CD4-positive, CD25-positive, alpha-beta regulatory T cell (primary cell): ENCODE measurements around the gene TMEM128. TPM values are rescaled to one million over a fixed set of nuclear protein-coding genes. Genes with fewer than 3 reads are reported as not detected.
"Not testable (repeated sequence)": the region's sequence is repeated elsewhere in the genome, so short reads cannot be mapped to it uniquely, and the experiment has no call there.

Source experiments
- ATAC-seq, 2 donors: fragments of 150-1000 bp; cut with Tn5 transposase; one replicate each; pipeline ENCODE4 v1.10.0; 2021; ENCODE audit warnings: low read depth in 2 of 2, moderate number of reproducible peaks in 2 of 2, moderate library complexity in 1 of 2
- DNase-seq, 3 donors: peaks; one replicate each; pipeline versions ENCODE4 v3.0.0 to v3.0.0-alpha.2; 2012 to 2022; ENCODE audit warnings: mixed read lengths in 1 of 3
- H3K27ac ChIP-seq: one replicate; pipeline ENCODE4 v1.7.0; 2013; ENCODE audit warnings: mild to moderate bottlenecking, low read length; ENCODE audit not compliant: insufficient read depth, poor library complexity, severe bottlenecking
- H3K27me3 ChIP-seq: one replicate; pipeline ENCODE4 v1.7.0; 2013; ENCODE audit warnings: low read length; ENCODE audit not compliant: control insufficient read depth, insufficient read depth
- H3K36me3 ChIP-seq: one replicate; pipeline ENCODE4 v1.7.0; 2013; ENCODE audit warnings: mild to moderate bottlenecking, low read length, moderate library complexity; ENCODE audit not compliant: control insufficient read depth, insufficient read depth
- H3K4me1 ChIP-seq: 2 replicates; pipeline ENCODE4 v1.7.0; 2013; ENCODE audit warnings: mild to moderate bottlenecking, low read length; ENCODE audit not compliant: insufficient read depth, control insufficient read depth, poor library complexity, severe bottlenecking
- H3K4me3 ChIP-seq: one replicate; pipeline ENCODE4 v1.7.0; 2013; ENCODE audit warnings: low read depth, mild to moderate bottlenecking, low read length, moderate library complexity
- H3K9me3 ChIP-seq, 2 experiments: 1 replicate in 1 of 2; 2 replicates in 1 of 2; pipeline ENCODE4 v1.7.0; 2013; ENCODE audit warnings: low read length in 2 of 2, mild to moderate bottlenecking in 1 of 2, moderate library complexity in 1 of 2; ENCODE audit not compliant: control insufficient read depth in 2 of 2
- H3K27ac Mint-ChIP-seq, 3 donors: one replicate each; pipeline ENCODE4 v1.8.0; 2020 to 2022; ENCODE audit warnings: mild to moderate bottlenecking in 3 of 3, mixed read lengths in 3 of 3, moderate library complexity in 2 of 3
- H3K27me3 Mint-ChIP-seq: one replicate; pipeline ENCODE4 v1.8.0; 2022; ENCODE audit warnings: mild to moderate bottlenecking, mixed read lengths
- H3K36me3 Mint-ChIP-seq: one replicate; pipeline ENCODE4 v1.8.0; 2020; ENCODE audit warnings: mixed read lengths
- H3K4me1 Mint-ChIP-seq, 4 donors: one replicate each; pipeline ENCODE4 v1.8.0; 2020 to 2022; ENCODE audit warnings: mixed read lengths in 4 of 4, mild to moderate bottlenecking in 1 of 4
- H3K4me3 Mint-ChIP-seq, 4 donors: one replicate each; pipeline ENCODE4 v1.8.0; 2020 to 2022; ENCODE audit warnings: mild to moderate bottlenecking in 4 of 4, mixed read lengths in 4 of 4, moderate library complexity in 3 of 4
- H3K9me3 Mint-ChIP-seq, 7 donors: one replicate each; pipeline ENCODE4 v1.8.0; 2020 to 2022; ENCODE audit warnings: mixed read lengths in 7 of 7, mild to moderate bottlenecking in 3 of 7, moderate library complexity in 2 of 7
- polyA plus RNA-seq, 4 donors: library from polyadenylated mRNA; unstranded; fragments of 300-500 nt; fragmentation: Illumina TruSeq; gene quantifications; one replicate each; pipeline ENCODE4 v1.2.3, GENCODE V29; 2021
- total RNA-seq: library from RNA; stranded (reverse); gene quantifications from one replicate; pipeline ENCODE4 v1.2.3, GENCODE V29; 2022

TMEM128 gene
- total and polyA plus RNA-seq, 5 donors from 2014 or later = 7.4 to 43.8 (median 32.1) TPM

DNA sequence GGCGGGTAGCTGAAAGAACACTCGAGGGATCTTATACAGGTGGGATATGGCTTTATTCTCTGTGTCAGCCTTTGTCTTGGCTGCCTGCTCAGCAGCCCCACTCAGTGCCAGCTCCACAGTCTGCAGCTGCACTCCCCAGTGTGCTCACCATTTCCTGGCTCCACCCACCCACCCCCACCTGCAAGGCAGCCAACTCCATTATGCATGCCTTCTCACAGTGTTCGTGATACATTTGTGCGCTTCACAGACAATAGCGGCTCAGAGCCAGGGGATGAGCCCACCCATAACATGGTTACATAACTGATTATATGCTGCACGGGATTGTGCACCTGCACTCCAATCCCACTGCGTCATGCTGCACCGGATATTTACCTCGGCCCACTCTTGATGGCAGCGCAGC is 8.8 kb upstream of the TMEM128 start:
- H3K4me1 ChIP-seq = no peaks in the 10 kb centered on the region
- no peaks in the 10 kb centered on the region for H3K9me3 ChIP-seq
- Mint-ChIP-seq H3K4me1 (peaks cover 0 to 5% (median 5%) of the 10 kb centered on the region in 4 donors), H3K27me3 (peaks cover 32% of the 10 kb centered on the region), H3K9me3 (peaks cover 0 to 2% (median 0%) of the 10 kb centered on the region in 7 donors), H3K36me3 (no peaks in the 10 kb centered on the region), H3K4me3 (no peak overlapping the region), H3K27ac (no peak overlapping the region)
- H3K36me3 ChIP-seq = no peaks in the 10 kb centered on the region
- peak in 1 of 3 donors; percentile 33 for DNase-seq
- no peak for ATAC-seq
- peaks cover 2% of the 10 kb centered on the region for H3K27me3 ChIP-seq
- no peak overlapping the region for H3K27ac ChIP-seq
- H3K4me3 ChIP-seq = no peak overlapping the region

DNA sequence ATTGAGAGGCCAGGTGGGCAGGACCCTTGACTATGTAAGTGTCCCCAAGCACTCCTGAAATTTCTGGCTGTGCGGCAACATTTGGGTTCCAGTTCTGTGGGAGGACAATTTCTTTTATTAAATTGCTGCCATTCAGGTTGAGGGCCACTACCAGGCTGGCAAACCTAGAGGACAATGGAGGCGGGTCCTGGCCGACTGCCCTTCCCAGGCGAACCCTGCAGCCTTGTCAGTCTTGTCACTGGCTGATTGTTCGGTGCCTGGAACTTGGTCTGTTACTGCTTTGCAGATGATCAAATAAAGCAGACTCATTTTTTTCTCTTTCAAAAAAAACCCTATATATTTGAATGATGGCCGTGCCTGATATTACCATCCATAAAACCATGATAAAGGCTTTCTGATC is 6.6 kb upstream of the TMEM128 start:
- no peak overlapping the region for H3K27ac Mint-ChIP-seq

DNA sequence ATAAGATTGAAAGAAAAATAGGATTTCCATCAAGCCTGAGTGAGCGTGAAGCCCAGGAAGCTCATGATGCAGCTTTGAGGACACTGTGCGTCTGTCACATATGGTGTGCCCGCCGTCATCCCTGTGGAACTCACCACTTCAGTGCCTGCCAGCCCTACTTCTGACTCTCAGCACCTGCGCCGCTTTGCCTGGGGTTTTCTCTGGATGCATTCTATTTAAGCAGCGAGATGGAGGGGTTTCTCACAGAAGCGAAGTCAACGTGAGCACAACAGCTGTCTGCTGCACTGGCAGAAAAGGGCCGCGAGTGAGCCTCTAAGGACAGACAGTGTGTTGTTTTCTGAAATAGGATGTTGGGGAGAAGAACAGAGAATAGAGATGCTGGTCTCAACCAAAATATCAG is 6.2 kb upstream of the TMEM128 start:
- Mint-ChIP-seq H3K9me3 (peaks cover 0 to 2% (median 0%) of the 10 kb centered on the region in 7 donors), H3K4me1 (peaks cover 0 to 6% (median 4%) of the 10 kb centered on the region in 4 donors), H3K27ac (no peak overlapping the region), H3K4me3 (no peak overlapping the region), H3K27me3 (peaks cover 39% of the 10 kb centered on the region), H3K36me3 (no peaks in the 10 kb centered on the region)
- Histone ChIP-seq H3K9me3 (no peaks in the 10 kb centered on the region), H3K27ac (no peak overlapping the region), H3K4me1 (no peaks in the 10 kb centered on the region), H3K4me3 (no peak overlapping the region), H3K27me3 (peaks cover 2% of the 10 kb centered on the region), H3K36me3 (no peaks in the 10 kb centered on the region)
- ATAC-seq (no peak), DNase-seq (no peak)

More for the DNA sequence above, 6.6 kb upstream of the TMEM128 start:
- Mint-ChIP-seq H3K9me3 (peaks cover 0 to 2% (median 0%) of the 10 kb centered on the region in 7 donors), H3K4me1 (peaks cover 0 to 5% (median 4%) of the 10 kb centered on the region in 4 donors), H3K4me3 (no peak overlapping the region), H3K27me3 (peaks cover 39% of the 10 kb centered on the region), H3K36me3 (no peaks in the 10 kb centered on the region)
- Histone ChIP-seq H3K9me3 (no peaks in the 10 kb centered on the region), H3K27ac (no peak overlapping the region), H3K36me3 (no peaks in the 10 kb centered on the region), H3K27me3 (peaks cover 2% of the 10 kb centered on the region), H3K4me3 (no peak overlapping the region), H3K4me1 (no peaks in the 10 kb centered on the region)
- no peak for DNase-seq
- no peak for ATAC-seq

DNA sequence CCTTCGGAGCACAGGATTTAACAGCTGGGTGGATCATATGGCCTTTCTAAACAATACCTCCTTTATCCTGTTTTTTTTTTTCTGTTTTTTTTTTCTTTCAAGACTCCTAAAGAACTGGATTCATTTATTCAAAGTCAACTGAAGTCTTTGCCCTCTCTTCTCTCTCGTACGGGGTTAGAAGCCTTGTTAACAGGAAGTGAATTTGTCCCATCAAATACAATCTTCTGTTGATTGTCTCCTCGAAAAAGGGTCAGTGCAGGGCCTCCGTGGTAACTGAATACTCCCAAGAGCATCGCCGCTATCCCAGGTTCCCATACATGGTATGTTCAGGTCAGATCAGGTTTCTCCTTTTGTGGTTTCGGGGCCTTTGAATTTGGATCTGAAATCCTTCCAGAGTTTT is 1.8 kb upstream of the TMEM128 start:
- no peaks in the 10 kb centered on the region for H3K9me3 Mint-ChIP-seq
- peaks cover 11% of the 10 kb centered on the region for H3K36me3 Mint-ChIP-seq
- H3K27me3 ChIP-seq = no peaks in the 10 kb centered on the region
- H3K27ac Mint-ChIP-seq = peak overlapping the region in 1 of 3 donors; percentile 40
- peaks cover 23% of the 10 kb centered on the region for H3K4me1 ChIP-seq
- peak overlapping the region; percentile 57 to 81 (median 71) for H3K4me3 Mint-ChIP-seq
- H3K4me1 Mint-ChIP-seq = peaks cover 16 to 44% (median 27%) of the 10 kb centered on the region in 4 donors
- ATAC-seq = no peak
- peaks cover 6% of the 10 kb centered on the region for H3K36me3 ChIP-seq
- H3K27ac ChIP-seq = no peak overlapping the region
- H3K9me3 ChIP-seq = no peaks in the 10 kb centered on the region
- peaks cover 24% of the 10 kb centered on the region for H3K27me3 Mint-ChIP-seq
- no peak for DNase-seq
- no peak overlapping the region for H3K4me3 ChIP-seq

DNA sequence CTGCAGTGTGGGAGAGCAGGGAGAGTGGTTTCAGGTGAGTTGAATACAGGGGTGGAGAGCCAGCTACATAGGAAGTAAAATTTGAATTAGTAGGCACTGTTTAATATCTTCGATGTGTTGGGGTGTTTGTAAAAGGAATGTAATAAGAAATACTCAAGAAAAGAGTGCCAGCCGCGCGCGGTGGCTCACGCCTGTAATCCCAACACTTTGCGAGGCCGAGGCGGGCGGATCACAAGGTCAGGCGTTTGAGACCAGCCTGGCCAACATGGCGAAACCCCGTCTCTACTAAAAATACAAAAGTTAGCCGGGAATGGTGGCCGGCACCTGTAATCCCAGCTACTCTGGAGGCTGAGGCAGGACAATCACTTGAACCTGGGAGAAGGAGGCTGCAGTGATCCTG is 1.3 kb upstream of the TMEM128 start:
- not testable (repeated sequence) for H3K9me3 ChIP-seq, H3K9me3 Mint-ChIP-seq, DNase-seq, ATAC-seq, H3K27me3 ChIP-seq, H3K4me3 ChIP-seq
- H3K4me3 Mint-ChIP-seq = peak overlapping the region in 3 of 4 donors; percentile 95 to 99 (median 96)
- H3K36me3 Mint-ChIP-seq = peaks cover 12% of the 10 kb centered on the region
- peak overlapping the region in 2 of 3 donors; percentile 98 to 99 for H3K27ac Mint-ChIP-seq
- H3K27me3 Mint-ChIP-seq = peaks cover 18% of the 10 kb centered on the region
- Histone ChIP-seq H3K4me1 (peaks cover 23% of the 10 kb centered on the region), H3K36me3 (peaks cover 11% of the 10 kb centered on the region), H3K27ac (peak overlapping the region; percentile 87)
- H3K4me1 Mint-ChIP-seq = peaks cover 16 to 45% (median 27%) of the 10 kb centered on the region in 4 donors

DNA sequence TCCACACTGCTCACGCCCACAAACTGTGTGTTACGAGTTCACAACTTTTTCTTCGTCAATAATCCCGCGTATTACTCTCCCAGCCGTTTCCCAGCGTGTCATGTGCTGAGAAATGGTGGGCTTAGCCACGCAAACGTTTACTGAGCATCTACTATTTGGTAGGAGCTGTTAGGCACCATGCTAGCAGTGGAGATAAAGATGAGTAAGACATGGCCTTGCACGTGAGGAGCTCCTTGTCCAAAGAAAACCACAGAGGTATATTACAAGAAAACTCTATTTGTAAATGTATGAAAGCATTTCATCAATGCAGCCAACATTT is 821 bp upstream of the TMEM128 start:
- H3K4me3 ChIP-seq = peak overlapping the region; percentile 95
- H3K36me3 Mint-ChIP-seq = peaks cover 13% of the 10 kb centered on the region
- H3K27ac Mint-ChIP-seq = peak overlapping the region; percentile 98 to 99 (median 99)
- H3K4me1 Mint-ChIP-seq = peaks cover 16 to 46% (median 28%) of the 10 kb centered on the region in 4 donors
- DNase-seq (no peak), ATAC-seq (no peak)
- peaks cover 16% of the 10 kb centered on the region for H3K36me3 ChIP-seq
- peaks cover 17% of the 10 kb centered on the region for H3K27me3 Mint-ChIP-seq
- no peaks in the 10 kb centered on the region for H3K9me3 Mint-ChIP-seq
- no peaks in the 10 kb centered on the region for H3K9me3 ChIP-seq
- peak overlapping the region; percentile 95 to 99 (median 96) for H3K4me3 Mint-ChIP-seq
- H3K4me1 ChIP-seq = peaks cover 23% of the 10 kb centered on the region
- H3K27me3 ChIP-seq = no peaks in the 10 kb centered on the region
- H3K27ac ChIP-seq = peak overlapping the region; percentile 87

DNA sequence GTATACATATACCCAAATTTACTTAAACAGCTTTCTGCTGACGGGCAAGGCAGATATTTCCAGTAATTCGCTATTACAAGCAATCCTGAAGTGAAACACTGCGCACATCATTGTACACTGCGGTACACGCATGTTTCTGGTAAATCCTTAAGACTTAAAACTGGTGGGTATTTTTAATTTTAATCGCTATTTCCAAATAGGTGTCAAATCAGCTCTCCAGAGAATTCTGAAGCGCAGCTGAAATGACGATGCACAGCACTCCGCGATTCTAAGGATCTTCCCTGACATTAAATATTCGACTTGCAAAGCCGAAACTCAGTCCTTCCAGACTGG is 361 bp downstream of the TMEM128 start:
- DNase-seq = no peak
- H3K4me3 ChIP-seq = peak overlapping the region; percentile 95

DNA sequence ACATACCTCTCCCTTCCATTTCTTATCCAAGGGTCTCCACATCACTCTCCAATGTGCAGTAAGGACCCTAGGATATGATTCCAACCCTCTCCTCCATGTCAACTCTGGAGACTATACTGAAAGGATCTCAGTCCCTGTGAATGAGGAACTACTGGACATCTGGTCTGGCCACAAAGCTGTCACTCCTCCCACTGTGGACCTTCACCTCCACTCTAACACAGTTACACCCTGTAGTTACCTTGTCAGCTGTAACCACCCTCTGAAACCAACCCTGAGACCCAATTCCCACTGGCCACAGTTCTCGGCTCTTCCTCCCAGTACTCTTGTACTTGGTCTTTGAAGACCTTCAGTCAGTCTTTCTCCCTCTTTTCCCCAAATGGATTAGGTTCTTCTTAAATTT is 2.9 kb downstream of the TMEM128 start:
- no peak overlapping the region for H3K4me3 Mint-ChIP-seq
- H3K9me3 Mint-ChIP-seq = peaks cover 0 to 1% (median 0%) of the 10 kb centered on the region in 7 donors
- no peaks in the 10 kb centered on the region for H3K27me3 Mint-ChIP-seq
- Histone ChIP-seq H3K27me3 (no peaks in the 10 kb centered on the region), H3K36me3 (peaks cover 47% of the 10 kb centered on the region), H3K27ac (no peak overlapping the region), H3K4me3 (no peak overlapping the region), H3K9me3 (no peaks in the 10 kb centered on the region), H3K4me1 (peaks cover 23% of the 10 kb centered on the region)
- H3K27ac Mint-ChIP-seq = peak overlapping the region in 1 of 3 donors; percentile 34
- H3K4me1 Mint-ChIP-seq = peaks cover 20 to 51% (median 30%) of the 10 kb centered on the region in 4 donors
- DNase-seq = no peak
- H3K36me3 Mint-ChIP-seq = peaks cover 31% of the 10 kb centered on the region
- ATAC-seq = no peak

More for the DNA sequence above, 361 bp downstream of the TMEM128 start:
- peaks cover 23% of the 10 kb centered on the region for H3K4me1 ChIP-seq
- peak overlapping the region; percentile 87 for H3K27ac ChIP-seq
- Mint-ChIP-seq H3K27me3 (peaks cover 9% of the 10 kb centered on the region), H3K36me3 (peaks cover 18% of the 10 kb centered on the region), H3K4me1 (peaks cover 20 to 48% (median 31%) of the 10 kb centered on the region in 4 donors), H3K4me3 (peak overlapping the region; percentile 95 to 99 (median 96)), H3K27ac (peak overlapping the region; percentile 98 to 99 (median 99)), H3K9me3 (peaks cover 0 to 1% (median 0%) of the 10 kb centered on the region in 7 donors)
- no peaks in the 10 kb centered on the region for H3K27me3 ChIP-seq
- ATAC-seq = peak; percentile 8 to 29
- no peaks in the 10 kb centered on the region for H3K9me3 ChIP-seq
- peaks cover 26% of the 10 kb centered on the region for H3K36me3 ChIP-seq
